ENCODE data around the gene PCDH15.

DNA sequence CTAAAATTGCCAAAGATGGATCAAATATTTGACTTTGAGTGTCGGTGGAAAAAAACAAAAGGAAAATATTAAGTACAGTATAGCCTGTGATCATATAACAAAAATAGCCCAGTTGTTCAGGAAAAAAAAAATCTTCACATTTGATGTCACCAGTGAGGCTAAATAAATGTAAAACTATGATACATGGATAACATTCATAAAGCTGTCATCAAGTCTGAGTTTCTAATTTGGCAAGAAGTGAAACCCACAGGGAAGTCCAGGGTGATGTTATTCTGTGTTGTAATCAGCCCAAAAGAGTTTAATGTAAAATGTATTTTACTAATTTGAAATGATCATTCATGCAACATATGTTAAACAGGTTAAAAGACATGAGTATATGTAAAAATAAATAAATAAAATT, 908.0 kb downstream of the PCDH15 start:
- TF ChIP-seq, protein P1, sequence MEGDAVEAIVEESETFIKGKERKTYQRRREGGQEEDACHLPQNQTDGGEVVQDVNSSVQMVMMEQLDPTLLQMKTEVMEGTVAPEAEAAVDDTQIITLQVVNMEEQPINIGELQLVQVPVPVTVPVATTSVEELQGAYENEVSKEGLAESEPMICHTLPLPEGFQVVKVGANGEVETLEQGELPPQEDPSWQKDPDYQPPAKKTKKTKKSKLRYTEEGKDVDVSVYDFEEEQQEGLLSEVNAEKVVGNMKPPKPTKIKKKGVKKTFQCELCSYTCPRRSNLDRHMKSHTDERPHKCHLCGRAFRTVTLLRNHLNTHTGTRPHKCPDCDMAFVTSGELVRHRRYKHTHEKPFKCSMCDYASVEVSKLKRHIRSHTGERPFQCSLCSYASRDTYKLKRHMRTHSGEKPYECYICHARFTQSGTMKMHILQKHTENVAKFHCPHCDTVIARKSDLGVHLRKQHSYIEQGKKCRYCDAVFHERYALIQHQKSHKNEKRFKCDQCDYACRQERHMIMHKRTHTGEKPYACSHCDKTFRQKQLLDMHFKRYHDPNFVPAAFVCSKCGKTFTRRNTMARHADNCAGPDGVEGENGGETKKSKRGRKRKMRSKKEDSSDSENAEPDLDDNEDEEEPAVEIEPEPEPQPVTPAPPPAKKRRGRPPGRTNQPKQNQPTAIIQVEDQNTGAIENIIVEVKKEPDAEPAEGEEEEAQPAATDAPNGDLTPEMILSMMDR (conservative IDR thresholded peaks at IDR 0.05; ENCODE audit: low read depth, low read length), result no peak
- no peak for TF ChIP-seq EZH2 (IDR thresholded peaks at IDR 0.05; ENCODE audit: borderline replicate concordance, low read depth, low read length, poor library complexity, severe bottlenecking)

All from A673 (cell line).